ENCODE results near the gene RGS7. TPM values are rescaled to one million over a fixed set of nuclear protein-coding genes. Genes with fewer than 3 reads are reported as not detected.

RGS7 gene
- total RNA-seq = 0.69 TPM in 1 of 2 replicates, not detected in the other

GRCh38 chr1:241356519-241357365, at the start of gene RGS7:
Gene RGS7, minus strand, starts transcription at chr1:241357205.

Other genes with a start within 250 kb of the RGS7 start
- gene FH, start 162.6 kb upstream of the RGS7 start, total RNA-seq = 69.1 and 97.7 TPM in 2 replicates
- not detected in 2 replicates for gene KMO, start 175.2 kb upstream of the RGS7 start, total RNA-seq

Measured in bladder microvascular endothelial cell (primary cell).